ENCODE results near the gene DOCK1.

DOCK1 gene

GRCh38 chr10:127402596-127403409 lies 497.6 kb downstream of the DOCK1 start:
- DNase-seq (ENCODE audit: low read depth): no peak
- no peak overlapping the region for H3K4me3 ChIP-seq (ENCODE audit: low read depth, low read length)
- no peak for TF ChIP-seq CTCF (IDR thresholded peaks at IDR 0.05; ENCODE audit: low read depth, low read length, missing control alignments)

GRCh38 chr10:127405221-127405620 lies 500.0 kb downstream of the DOCK1 start:
- no peak overlapping the region for H3K4me3 ChIP-seq (ENCODE audit: low read depth, low read length)
- no peak for DNase-seq (ENCODE audit: low read depth)
- TF ChIP-seq CTCF (IDR thresholded peaks at IDR 0.05; ENCODE audit: low read depth, low read length, missing control alignments): no peak

GRCh38 chr10:127406018-127406550 lies 500.9 kb downstream of the DOCK1 start:
- no peak for DNase-seq (ENCODE audit: low read depth)
- TF ChIP-seq CTCF (IDR thresholded peaks at IDR 0.05; ENCODE audit: low read depth, low read length, missing control alignments): no peak
- no peak overlapping the region for H3K4me3 ChIP-seq (ENCODE audit: low read depth, low read length)

- no peak overlapping the region for H3K4me3 ChIP-seq (ENCODE audit: low read depth, low read length)
- DNase-seq (ENCODE audit: low read depth): no peak
- no peak for TF ChIP-seq CTCF (IDR thresholded peaks at IDR 0.05; ENCODE audit: low read depth, low read length, missing control alignments)
Measured at GRCh38 chr10:127407551-127407950, 502.3 kb downstream of the DOCK1 start.

GRCh38 chr10:127408112-127408710 lies 503.0 kb downstream of the DOCK1 start:
- DNase-seq (ENCODE audit: low read depth): no peak
- TF ChIP-seq CTCF (IDR thresholded peaks at IDR 0.05; ENCODE audit: low read depth, low read length, missing control alignments): no peak
- H3K4me3 ChIP-seq (ENCODE audit: low read depth, low read length): no peak overlapping the region

- DNase-seq (ENCODE audit: low read depth): no peak
- H3K4me3 ChIP-seq (ENCODE audit: low read depth, low read length): no peak overlapping the region
- no peak for TF ChIP-seq CTCF (IDR thresholded peaks at IDR 0.05; ENCODE audit: low read depth, low read length, missing control alignments)
Measured at GRCh38 chr10:127408733-127409132, 503.5 kb downstream of the DOCK1 start.
